H9 (cell line): ENCODE data around the gene DLG5. TPM values are rescaled to one million over a fixed set of nuclear protein-coding genes. Genes with fewer than 3 reads are reported as not detected.
A peak's percentile ranks its signal among the peaks of the same experiment; 100 is the strongest.

Experiments
- DNase-seq: peaks from one replicate; pipeline ENCODE4 v3.0.0-alpha.2; 2017
- H2AFZ ChIP-seq: one replicate; pipeline ENCODE4 v1.6.1; 2013; ENCODE audit warnings: mild to moderate bottlenecking, low read length, control low read depth, moderate library complexity
- H2AK5ac ChIP-seq: 2 replicates; pipeline ENCODE4 v1.6.1; 2013; ENCODE audit warnings: low read length, control low read depth, mixed read lengths; ENCODE audit not compliant: insufficient read length
- H2BK120ac ChIP-seq: one replicate; pipeline ENCODE4 v1.6.1; 2013; ENCODE audit warnings: low read depth, mild to moderate bottlenecking, low read length, control low read depth, inconsistent platforms; ENCODE audit not compliant: poor library complexity, severe bottlenecking
- H2BK12ac ChIP-seq: 2 replicates; pipeline ENCODE4 v1.6.1; 2013; ENCODE audit warnings: low read length, control low read depth, mixed read lengths, low read depth; ENCODE audit not compliant: insufficient read length
- H2BK15ac ChIP-seq: 2 replicates; pipeline ENCODE4 v1.6.1; 2013; ENCODE audit warnings: low read depth, low read length, control low read depth
- H2BK20ac ChIP-seq: one replicate; pipeline ENCODE4 v1.6.1; 2013; ENCODE audit warnings: low read depth, mild to moderate bottlenecking, low read length, control low read depth, inconsistent platforms; ENCODE audit not compliant: poor library complexity, severe bottlenecking
- H2BK5ac ChIP-seq: 2 replicates; pipeline ENCODE4 v1.6.1; 2013; ENCODE audit warnings: low read length, control low read depth, mixed read lengths; ENCODE audit not compliant: insufficient read length
- H3K14ac ChIP-seq: 2 replicates; pipeline ENCODE4 v1.6.1; 2013; ENCODE audit warnings: low read length, control low read depth; ENCODE audit not compliant: insufficient read depth
- H3K18ac ChIP-seq: 2 replicates; pipeline ENCODE4 v1.6.1; 2013; ENCODE audit warnings: low read depth, mild to moderate bottlenecking, mixed read lengths, low read length, control low read depth; ENCODE audit not compliant: insufficient read length
- H3K23ac ChIP-seq: 2 replicates; pipeline ENCODE4 v1.6.1; 2013; ENCODE audit warnings: low read length, control low read depth, mixed read lengths, low read depth; ENCODE audit not compliant: insufficient read length
- H3K23me2 ChIP-seq: 2 replicates; pipeline ENCODE4 v1.6.1; 2013; ENCODE audit warnings: low read depth, mild to moderate bottlenecking, mixed read lengths, low read length, control low read depth; ENCODE audit not compliant: insufficient read length, poor library complexity, severe bottlenecking
- H3K27ac ChIP-seq: 2 replicates; pipeline ENCODE4 v1.5.1; 2013; ENCODE audit warnings: low read length, control low read depth, mixed read lengths, low read depth; ENCODE audit not compliant: insufficient read length
- H3K27me3 ChIP-seq: 2 replicates; pipeline ENCODE4 v1.6.1; 2013; ENCODE audit warnings: low read length, control low read depth, inconsistent platforms; ENCODE audit not compliant: insufficient read depth
- H3K4ac ChIP-seq: 2 replicates; pipeline ENCODE4 v1.6.1; 2013; ENCODE audit warnings: low read depth, mild to moderate bottlenecking, control low read depth, inconsistent platforms, low read length, moderate library complexity
- H3K4me1 ChIP-seq: 2 replicates; pipeline ENCODE4 v1.6.1; 2013; ENCODE audit warnings: low read length, control low read depth, inconsistent platforms; ENCODE audit not compliant: insufficient read depth
- H3K4me2 ChIP-seq: 2 replicates; pipeline ENCODE4 v1.6.1; 2013; ENCODE audit warnings: low read length, control low read depth, mixed read lengths; ENCODE audit not compliant: insufficient read length, insufficient read depth
- H3K56ac ChIP-seq: 2 replicates; pipeline ENCODE4 v1.6.1; 2013; ENCODE audit warnings: low read depth, mild to moderate bottlenecking, mixed read lengths, low read length, control low read depth; ENCODE audit not compliant: insufficient read length
- H3K79me1 ChIP-seq: 2 replicates; pipeline ENCODE4 v1.6.1; 2013; ENCODE audit warnings: low read depth, mild to moderate bottlenecking, moderate library complexity, low read length, control low read depth, inconsistent platforms; ENCODE audit not compliant: insufficient read depth, poor library complexity, severe bottlenecking
- H3K79me2 ChIP-seq: 2 replicates; pipeline ENCODE4 v1.6.1; 2013; ENCODE audit warnings: low read length, control low read depth, inconsistent platforms; ENCODE audit not compliant: insufficient read depth
- H3K9ac ChIP-seq: 2 replicates; pipeline ENCODE4 v1.6.1; 2013; ENCODE audit warnings: low read length, control low read depth, mixed read lengths; ENCODE audit not compliant: insufficient read length; ENCODE audit errors: extremely low read depth
- H3K9me3 ChIP-seq: one replicate; pipeline ENCODE4 v1.6.1; 2013; ENCODE audit warnings: low read depth, low read length, inconsistent platforms; ENCODE audit not compliant: control insufficient read depth
- H3T11ph ChIP-seq: one replicate; pipeline ENCODE4 v1.6.1; 2013; ENCODE audit warnings: mild to moderate bottlenecking, low read length, control low read depth, inconsistent platforms
- H4K20me1 ChIP-seq: one replicate; pipeline ENCODE4 v1.6.1; 2013; ENCODE audit not compliant: control insufficient read depth, insufficient read length, insufficient read depth
- H4K5ac ChIP-seq: 2 replicates; pipeline ENCODE4 v1.6.1; 2013; ENCODE audit warnings: low read depth, mild to moderate bottlenecking, mixed read lengths, low read length, control low read depth; ENCODE audit not compliant: insufficient read length
- H4K8ac ChIP-seq: replicated peaks from 2 replicates; pipeline ENCODE4 v1.6.1; 2013; ENCODE audit warnings: low read length, control low read depth, mixed read lengths, low read depth; ENCODE audit not compliant: insufficient read length
- H4K91ac ChIP-seq: 2 replicates; pipeline ENCODE4 v1.6.1; 2013; ENCODE audit warnings: low read depth, mild to moderate bottlenecking, moderate library complexity, mixed read lengths, low read length, control low read depth; ENCODE audit not compliant: insufficient read length
- H3K27ac Mint-ChIP-seq, 3 experiments: 2 replicates in 2 of 3; 3 replicates in 1 of 3; pipeline ENCODE4 v1.8.0; 2020 to 2021; ENCODE audit warnings: mixed read lengths in 3 of 3, mild to moderate bottlenecking in 1 of 3, moderate library complexity in 1 of 3
- H3K27me3 Mint-ChIP-seq: 2 replicates; pipeline ENCODE4 v1.8.0; 2021; ENCODE audit warnings: low read depth, mild to moderate bottlenecking, moderate library complexity, mixed read lengths
- H3K36me3 Mint-ChIP-seq, 3 experiments: 2 replicates in 2 of 3; 3 replicates in 1 of 3; pipeline ENCODE4 v1.8.0; 2020 to 2021; ENCODE audit warnings: low read depth in 3 of 3, mixed read lengths in 3 of 3; ENCODE audit not compliant: insufficient read depth in 1 of 3
- H3K4me1 Mint-ChIP-seq, 2 experiments: 2 replicates each; pipeline ENCODE4 v1.8.0; 2020; ENCODE audit warnings: mixed read lengths in 2 of 2
- H3K4me3 Mint-ChIP-seq, 2 experiments: 2 replicates in 1 of 2; 3 replicates in 1 of 2; pipeline ENCODE4 v1.8.0; 2020 to 2021; ENCODE audit warnings: mild to moderate bottlenecking in 2 of 2, mixed read lengths in 2 of 2, moderate library complexity in 1 of 2
- H3K9me3 Mint-ChIP-seq, 2 experiments: 2 replicates in 1 of 2; 3 replicates in 1 of 2; pipeline ENCODE4 v1.8.0; 2020; ENCODE audit warnings: mild to moderate bottlenecking in 2 of 2, mixed read lengths in 2 of 2, moderate library complexity in 1 of 2
- WGBS: extraction: QIAGEN DNeasy Blood & Tissue Kit; methylation state at CpG from one replicate; pipeline ENCODE4 v1.1.7; 2013; ENCODE audit warnings: missing lambda C conversion rate, low lambda C conversion rate, mixed read lengths; ENCODE audit not compliant: insufficient read length; ENCODE audit errors: extremely low coverage; 5-methylcytosine and 5-hydroxymethylcytosine counted together
- total RNA-seq: library from RNA; stranded (reverse); gene quantifications from 2 replicates; pipeline ENCODE4 v1.2.1, GENCODE V29; 2021
- TF ChIP-seq, protein P1 (sequence below): fragments of 200-600 bp; sonication (generic); conservative IDR thresholded peaks from 3 replicates; pipeline ENCODE4 v1.8.0; 2021; ENCODE audit warnings: antibody characterized with exemption, mild to moderate bottlenecking

DLG5 gene
- total RNA-seq, 1 experiment from 2014 or later = 67.4 TPM

DNA sequence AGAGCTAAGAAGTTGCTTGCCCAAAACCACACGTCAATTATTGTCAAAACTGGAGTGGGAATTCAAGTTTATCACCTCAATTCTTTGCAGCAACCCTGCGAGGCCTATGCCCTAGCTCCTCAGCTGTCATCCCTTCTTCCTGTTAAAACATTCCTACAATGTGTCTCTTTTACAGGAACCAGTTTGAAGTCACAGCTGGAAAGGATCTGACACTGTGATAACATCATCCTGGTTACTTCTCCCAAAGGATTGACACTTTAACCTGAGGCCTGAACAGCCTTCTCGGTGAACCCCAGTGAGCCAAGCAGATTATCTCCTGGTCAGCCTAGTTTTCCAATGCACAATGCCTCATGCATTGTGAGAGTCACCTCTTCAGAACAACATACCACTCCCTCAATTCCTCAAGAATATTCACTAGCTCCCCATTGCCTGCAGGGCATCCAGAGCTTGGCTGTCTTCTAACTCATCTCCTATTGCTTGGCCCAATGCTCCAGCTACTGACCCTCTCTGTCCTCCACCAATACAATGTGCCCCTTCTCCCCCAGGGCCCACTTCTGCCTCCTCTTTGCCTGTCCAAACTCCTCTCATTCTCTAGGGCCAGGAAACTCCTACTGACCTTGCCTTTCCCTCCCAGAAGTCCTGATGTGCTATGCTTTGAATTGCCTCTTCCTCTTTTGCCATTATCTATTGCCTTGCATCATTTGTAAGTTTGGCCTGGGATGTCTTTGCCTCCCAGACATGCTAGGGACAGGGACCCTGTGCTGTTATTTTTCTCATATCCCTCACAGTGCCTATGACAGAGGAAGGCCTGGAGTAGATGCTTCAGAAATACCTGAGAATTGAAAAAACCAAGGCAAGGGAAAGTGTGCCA, 10.4 kb upstream of the DLG5 start:
- H4K91ac ChIP-seq = no peak overlapping the region
- H3K14ac ChIP-seq = no peak overlapping the region
- TF ChIP-seq, protein P1, sequence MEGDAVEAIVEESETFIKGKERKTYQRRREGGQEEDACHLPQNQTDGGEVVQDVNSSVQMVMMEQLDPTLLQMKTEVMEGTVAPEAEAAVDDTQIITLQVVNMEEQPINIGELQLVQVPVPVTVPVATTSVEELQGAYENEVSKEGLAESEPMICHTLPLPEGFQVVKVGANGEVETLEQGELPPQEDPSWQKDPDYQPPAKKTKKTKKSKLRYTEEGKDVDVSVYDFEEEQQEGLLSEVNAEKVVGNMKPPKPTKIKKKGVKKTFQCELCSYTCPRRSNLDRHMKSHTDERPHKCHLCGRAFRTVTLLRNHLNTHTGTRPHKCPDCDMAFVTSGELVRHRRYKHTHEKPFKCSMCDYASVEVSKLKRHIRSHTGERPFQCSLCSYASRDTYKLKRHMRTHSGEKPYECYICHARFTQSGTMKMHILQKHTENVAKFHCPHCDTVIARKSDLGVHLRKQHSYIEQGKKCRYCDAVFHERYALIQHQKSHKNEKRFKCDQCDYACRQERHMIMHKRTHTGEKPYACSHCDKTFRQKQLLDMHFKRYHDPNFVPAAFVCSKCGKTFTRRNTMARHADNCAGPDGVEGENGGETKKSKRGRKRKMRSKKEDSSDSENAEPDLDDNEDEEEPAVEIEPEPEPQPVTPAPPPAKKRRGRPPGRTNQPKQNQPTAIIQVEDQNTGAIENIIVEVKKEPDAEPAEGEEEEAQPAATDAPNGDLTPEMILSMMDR = no peak
- no peaks in the 10 kb centered on the region for H4K20me1 ChIP-seq
- H3K27ac ChIP-seq = no peak overlapping the region
- H3K4ac ChIP-seq = no peak overlapping the region
- H3K4me2 ChIP-seq = no peak overlapping the region
- H2BK20ac ChIP-seq = no peak overlapping the region
- Mint-ChIP-seq H3K4me1 (peaks cover 18 to 28% of the 10 kb centered on the region in 2 experiments), H3K36me3 (no peaks in the 10 kb centered on the region; a peak in 1 of 7 replicates), H3K27me3 (peaks cover 1% of the 10 kb centered on the region), H3K4me3 (no peak overlapping the region), H3K9me3 (no peaks in the 10 kb centered on the region; a peak in 1 of 5 replicates), H3K27ac (peak overlapping the region in 1 of 3 experiments; percentile 6; a peak in 1 of 7 replicates)
- H3K23ac ChIP-seq = no peak overlapping the region
- no peaks in the 10 kb centered on the region for H3K23me2 ChIP-seq
- no peak overlapping the region for H4K5ac ChIP-seq
- H3K27me3 ChIP-seq = no peaks in the 10 kb centered on the region
- no peak overlapping the region for H4K8ac ChIP-seq
- no peak overlapping the region for H3T11ph ChIP-seq
- H3K9ac ChIP-seq = no peak overlapping the region
- no peak overlapping the region for H2BK120ac ChIP-seq
- H3K56ac ChIP-seq = no peak overlapping the region
- no peaks in the 10 kb centered on the region for H3K9me3 ChIP-seq
- no peak overlapping the region for H2BK12ac ChIP-seq
- H3K79me1 ChIP-seq = no peaks in the 10 kb centered on the region
- H3K79me2 ChIP-seq = no peaks in the 10 kb centered on the region
- no peak for DNase-seq
- no peak overlapping the region for H2BK15ac ChIP-seq
- no peak overlapping the region for H3K18ac ChIP-seq
- no CpG with 5 or more reads among the region's 3 CpGs for WGBS
- H3K4me1 ChIP-seq = peaks cover 2% of the 10 kb centered on the region; the same call in 1 of the 2 replicates
- no peak overlapping the region for H2AFZ ChIP-seq
- no peak overlapping the region for H2BK5ac ChIP-seq
- H2AK5ac ChIP-seq = no peak overlapping the region
